NT2/D1 (cell line): ENCODE data around the gene PEPD.

Experiments used
- DNase-seq: peaks from one replicate; pipeline ENCODE4 v3.0.0-alpha.2; 2011; ENCODE audit warnings: low read depth, low spot score
- H3K27me3 ChIP-seq: 2 replicates; pipeline ENCODE4 v1.6.0; 2011; ENCODE audit warnings: mild to moderate bottlenecking; ENCODE audit not compliant: insufficient read length, insufficient read depth
- H3K36me3 ChIP-seq: 2 replicates; pipeline ENCODE4 v1.6.1; 2011; ENCODE audit warnings: mild to moderate bottlenecking, low read length, mixed read lengths; ENCODE audit not compliant: insufficient read depth, insufficient read length
- H3K4me1 ChIP-seq: 2 replicates; pipeline ENCODE4 v1.5.1; 2011; ENCODE audit not compliant: insufficient read depth, insufficient read length
- H3K4me3 ChIP-seq: 2 replicates; pipeline ENCODE4 v1.5.1; 2011; ENCODE audit warnings: low read depth; ENCODE audit not compliant: insufficient read length
- H3K9ac ChIP-seq: 2 replicates; pipeline ENCODE4 v1.6.0; 2011; ENCODE audit warnings: low read depth; ENCODE audit not compliant: insufficient read length
- H3K9me3 ChIP-seq: 2 replicates; pipeline ENCODE4 v1.5.1; 2011; ENCODE audit warnings: mild to moderate bottlenecking, low read length; ENCODE audit not compliant: insufficient read depth
- SUZ12 ChIP-seq: IDR thresholded peaks from 2 replicates; pipeline ENCODE4 v1.6.1; 2011; ENCODE audit not compliant: insufficient read length, insufficient read depth; ENCODE audit errors: extremely low read depth
- YY1 ChIP-seq: IDR thresholded peaks from 2 replicates; pipeline ENCODE4 v1.6.1; 2011; ENCODE audit not compliant: insufficient read length, insufficient read depth
- ZNF274 ChIP-seq: IDR thresholded peaks from 2 replicates; pipeline ENCODE4 v1.6.1; 2011; ENCODE audit warnings: mild to moderate bottlenecking, low read depth, low read length

Gene PEPD

GRCh38 chr19:33470040-33470330, 51.6 kb downstream of the PEPD start:
- no peak for DNase-seq
- H3K9ac ChIP-seq: no peak overlapping the region
- no peaks in the 10 kb centered on the region for H3K27me3 ChIP-seq
- no peak overlapping the region for H3K4me3 ChIP-seq
- no peaks in the 10 kb centered on the region for H3K4me1 ChIP-seq
- H3K36me3 ChIP-seq: peaks cover 26% of the 10 kb centered on the region
- no peak for TF ChIP-seq ZNF274
- no peak for TF ChIP-seq YY1
- TF ChIP-seq SUZ12: no peak
- no peaks in the 10 kb centered on the region for H3K9me3 ChIP-seq

DNA sequence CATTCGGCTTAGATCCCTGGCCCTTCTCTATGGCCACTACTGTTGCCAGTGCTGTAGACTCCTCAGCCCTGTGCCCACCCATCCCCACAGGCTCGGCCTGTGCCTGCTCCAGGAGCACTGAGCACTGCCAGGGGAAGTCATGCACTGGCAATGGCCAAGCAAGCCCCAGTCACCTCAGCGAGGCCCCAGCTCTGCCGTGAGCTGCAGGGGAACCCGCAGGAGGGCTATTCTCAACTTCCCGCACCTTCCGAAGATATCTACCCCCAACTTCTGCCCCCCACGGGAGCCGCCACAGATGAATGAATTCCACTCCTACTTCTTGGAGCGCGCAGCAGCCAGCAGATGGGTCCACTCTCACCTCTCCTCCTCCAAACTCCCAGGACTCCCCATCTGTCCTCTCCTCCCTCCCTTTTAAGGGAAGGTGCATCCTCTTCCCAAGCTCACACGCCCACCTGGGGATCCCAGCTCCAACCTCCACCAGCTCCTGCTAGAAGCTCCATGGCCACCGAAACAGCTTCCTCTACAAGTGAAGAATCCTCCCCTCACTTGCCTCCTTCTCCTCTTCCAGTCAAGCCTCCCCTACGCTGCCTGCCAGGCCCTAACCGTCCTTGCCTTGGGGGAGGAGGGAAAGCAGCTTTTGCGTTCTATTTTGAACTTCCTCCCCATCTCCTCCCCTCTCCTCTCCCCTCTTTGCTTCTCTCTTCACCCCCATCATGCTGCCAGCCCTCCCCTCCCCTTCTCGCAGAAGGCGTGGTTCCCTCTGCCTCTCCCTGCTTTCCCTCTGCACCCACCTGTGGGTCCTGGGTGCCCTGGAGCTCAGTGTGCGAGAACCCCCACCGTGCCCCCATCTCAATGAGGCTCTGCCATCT, 52.2 kb downstream of the PEPD start:
- Histone ChIP-seq H3K4me1 (no peaks in the 10 kb centered on the region), H3K9me3 (no peaks in the 10 kb centered on the region), H3K36me3 (peaks cover 22% of the 10 kb centered on the region), H3K27me3 (no peaks in the 10 kb centered on the region), H3K9ac (no peak overlapping the region), H3K4me3 (no peak overlapping the region)
- DNase-seq: no peak
- TF ChIP-seq YY1 (no peak), SUZ12 (no peak)

DNA sequence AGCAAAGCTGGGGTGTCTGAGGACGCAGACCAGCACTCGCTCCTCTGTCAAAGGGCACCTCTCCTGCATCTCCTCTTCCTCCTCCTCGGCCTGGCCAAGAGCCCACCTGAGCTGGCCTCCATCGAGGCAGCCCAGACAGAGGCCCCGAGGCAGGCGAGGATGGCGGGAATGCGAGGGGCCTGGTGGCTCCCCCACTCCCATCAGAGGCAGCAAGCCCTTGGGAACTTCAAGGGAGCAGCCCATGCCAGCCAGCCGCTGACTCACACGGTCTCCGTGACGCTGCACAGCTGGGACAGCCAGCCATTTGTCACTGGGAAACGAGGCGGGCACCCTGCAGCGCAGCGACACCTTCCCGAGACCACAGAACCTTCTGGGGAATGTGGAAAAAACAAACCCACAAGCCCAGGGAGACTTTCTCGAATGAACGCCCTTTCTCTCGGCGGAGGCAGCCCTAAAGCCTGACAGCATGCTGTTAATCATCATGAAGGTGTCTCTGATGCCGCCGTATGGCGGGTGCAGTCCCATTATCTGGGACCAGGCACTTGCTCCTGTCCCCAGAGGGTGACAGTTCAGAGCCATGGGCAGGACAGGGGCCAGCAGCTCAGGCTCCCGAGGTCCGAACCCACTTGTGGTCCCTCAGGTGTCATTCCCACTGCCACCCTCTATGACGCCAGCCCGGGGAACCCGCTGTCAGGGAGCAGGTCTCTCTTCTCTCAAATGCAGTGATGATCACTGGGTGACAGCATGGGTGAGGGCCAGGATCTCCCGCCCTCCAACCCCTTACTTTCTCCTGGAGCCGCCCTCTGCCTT, 53.0 kb downstream of the PEPD start:
- H3K4me3 ChIP-seq: no peak overlapping the region
- H3K36me3 ChIP-seq: peaks cover 25% of the 10 kb centered on the region
- no peak overlapping the region for H3K9ac ChIP-seq
- H3K4me1 ChIP-seq: no peaks in the 10 kb centered on the region
- H3K9me3 ChIP-seq: no peaks in the 10 kb centered on the region
- TF ChIP-seq SUZ12 (no peak), YY1 (no peak), ZNF274 (no peak)
- no peak for DNase-seq
- H3K27me3 ChIP-seq: no peaks in the 10 kb centered on the region

DNA sequence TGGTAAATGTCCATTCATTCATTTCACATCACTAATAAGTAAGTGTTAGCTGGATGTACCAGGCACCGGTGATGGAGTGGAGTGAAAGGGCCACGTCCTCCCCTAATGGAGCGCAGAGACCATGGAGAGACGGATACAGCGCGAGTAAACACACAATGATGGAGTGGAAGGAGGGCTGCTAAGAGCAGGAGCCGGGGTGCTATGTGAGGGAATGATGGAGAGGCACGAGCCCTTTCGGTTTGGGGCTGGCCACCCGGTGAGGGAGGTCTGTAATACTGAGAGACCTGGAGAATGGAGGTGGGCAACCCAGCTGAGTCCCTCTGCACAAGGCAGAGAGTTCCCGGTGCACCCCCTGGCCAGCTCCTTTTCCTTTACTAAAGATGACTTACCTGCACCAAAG, 53.7 kb downstream of the PEPD start:
- no peak for TF ChIP-seq YY1
- no peak for TF ChIP-seq ZNF274
- TF ChIP-seq SUZ12: no peak
- no peak for DNase-seq
- no peaks in the 10 kb centered on the region for H3K27me3 ChIP-seq
- H3K9me3 ChIP-seq: no peaks in the 10 kb centered on the region
- no peak overlapping the region for H3K4me3 ChIP-seq
- H3K9ac ChIP-seq: no peak overlapping the region
- H3K4me1 ChIP-seq: no peaks in the 10 kb centered on the region
- peaks cover 28% of the 10 kb centered on the region for H3K36me3 ChIP-seq

DNA sequence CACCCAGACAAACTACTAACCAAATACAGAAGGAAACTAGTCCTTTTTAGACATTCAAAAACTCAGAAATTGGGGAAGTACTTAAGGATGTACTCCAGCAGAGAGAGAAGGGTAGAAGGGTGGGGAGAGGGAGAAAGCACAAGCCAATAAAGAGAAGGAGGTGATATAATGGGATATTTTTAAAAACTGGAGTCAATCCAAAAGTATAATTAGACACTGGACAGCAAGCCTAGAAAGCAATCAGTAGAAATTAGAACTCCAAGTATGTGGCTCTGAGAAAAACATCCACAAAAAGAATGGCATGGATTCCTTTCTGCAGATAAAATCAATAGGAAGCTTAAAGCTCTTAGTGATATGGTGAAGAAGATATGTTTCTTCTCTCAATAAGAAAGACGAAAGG, 55.8 kb downstream of the PEPD start:
- Histone ChIP-seq H3K9me3 (no peaks in the 10 kb centered on the region), H3K36me3 (peaks cover 23% of the 10 kb centered on the region), H3K4me3 (no peak overlapping the region), H3K27me3 (no peaks in the 10 kb centered on the region), H3K9ac (no peak overlapping the region), H3K4me1 (no peaks in the 10 kb centered on the region)
- DNase-seq: no peak
- no peak for TF ChIP-seq ZNF274
- no peak for TF ChIP-seq YY1
- TF ChIP-seq SUZ12: no peak

DNA sequence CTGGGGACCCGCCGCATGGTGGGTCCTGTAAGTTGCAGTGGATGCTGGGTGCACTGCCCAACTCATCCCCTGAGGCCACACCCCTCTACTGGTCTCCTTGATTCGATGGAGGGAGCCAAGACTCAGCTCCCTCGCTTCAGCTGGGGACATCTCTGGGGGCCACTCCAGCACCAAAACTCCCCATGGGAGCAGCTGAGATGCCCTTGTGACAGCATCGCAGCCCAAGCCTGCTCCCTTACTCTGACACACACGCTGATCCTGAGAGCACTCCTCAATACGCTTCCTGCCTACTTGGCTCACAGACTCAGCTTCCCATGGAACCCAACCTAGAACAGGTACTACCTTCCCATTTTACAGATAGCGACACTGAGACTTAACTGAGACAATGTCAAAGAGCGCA, 56.2 kb downstream of the PEPD start:
- H3K4me1 ChIP-seq: no peaks in the 10 kb centered on the region
- H3K27me3 ChIP-seq: no peaks in the 10 kb centered on the region
- TF ChIP-seq ZNF274 (no peak), YY1 (no peak), SUZ12 (no peak)
- H3K36me3 ChIP-seq: peaks cover 23% of the 10 kb centered on the region
- no peak for DNase-seq
- H3K4me3 ChIP-seq: no peak overlapping the region
- H3K9ac ChIP-seq: no peak overlapping the region
- H3K9me3 ChIP-seq: no peaks in the 10 kb centered on the region

DNA sequence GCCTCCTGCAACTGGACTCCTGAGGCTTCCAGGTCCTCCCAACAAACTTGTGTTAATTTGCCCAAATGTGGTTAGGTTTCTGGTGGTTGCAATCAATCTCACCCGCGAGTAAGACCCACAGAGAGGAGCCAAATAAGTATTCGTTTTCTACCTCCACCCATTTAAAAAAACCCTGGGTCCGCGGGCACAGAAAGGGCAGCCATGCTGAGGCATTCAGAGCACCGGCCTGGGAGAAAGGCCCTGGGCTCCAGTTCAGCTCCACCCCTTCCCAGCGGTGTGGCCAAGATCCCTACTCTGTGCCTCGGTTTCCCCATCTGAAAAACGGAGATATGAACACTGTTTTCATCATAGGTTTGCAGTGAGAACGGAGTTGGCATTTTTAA, 56.9 kb downstream of the PEPD start:
- Histone ChIP-seq H3K9ac (no peak overlapping the region), H3K36me3 (peaks cover 23% of the 10 kb centered on the region), H3K27me3 (no peaks in the 10 kb centered on the region), H3K4me3 (no peak overlapping the region), H3K9me3 (no peaks in the 10 kb centered on the region), H3K4me1 (no peaks in the 10 kb centered on the region)
- no peak for TF ChIP-seq SUZ12
- DNase-seq: no peak
